NOMO-1 treated with DMSO at 0.1 percent for 48 hours (cell line): Measurements from ENCODE around the gene BCO2.
"Not testable (repeated sequence)": the region's sequence is repeated elsewhere in the genome, so short reads cannot be mapped to it uniquely, and the experiment has no call there.

Experiments
- DNase-seq: peaks from one replicate; lab custom pipeline; 2025; ENCODE audit not compliant: unreplicated experiment; lab: John Stamatoyannopoulos, UW

BCO2 gene, protein sequence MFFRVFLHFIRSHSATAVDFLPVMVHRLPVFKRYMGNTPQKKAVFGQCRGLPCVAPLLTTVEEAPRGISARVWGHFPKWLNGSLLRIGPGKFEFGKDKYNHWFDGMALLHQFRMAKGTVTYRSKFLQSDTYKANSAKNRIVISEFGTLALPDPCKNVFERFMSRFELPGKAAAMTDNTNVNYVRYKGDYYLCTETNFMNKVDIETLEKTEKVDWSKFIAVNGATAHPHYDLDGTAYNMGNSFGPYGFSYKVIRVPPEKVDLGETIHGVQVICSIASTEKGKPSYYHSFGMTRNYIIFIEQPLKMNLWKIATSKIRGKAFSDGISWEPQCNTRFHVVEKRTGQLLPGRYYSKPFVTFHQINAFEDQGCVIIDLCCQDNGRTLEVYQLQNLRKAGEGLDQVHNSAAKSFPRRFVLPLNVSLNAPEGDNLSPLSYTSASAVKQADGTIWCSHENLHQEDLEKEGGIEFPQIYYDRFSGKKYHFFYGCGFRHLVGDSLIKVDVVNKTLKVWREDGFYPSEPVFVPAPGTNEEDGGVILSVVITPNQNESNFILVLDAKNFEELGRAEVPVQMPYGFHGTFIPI

DNA sequence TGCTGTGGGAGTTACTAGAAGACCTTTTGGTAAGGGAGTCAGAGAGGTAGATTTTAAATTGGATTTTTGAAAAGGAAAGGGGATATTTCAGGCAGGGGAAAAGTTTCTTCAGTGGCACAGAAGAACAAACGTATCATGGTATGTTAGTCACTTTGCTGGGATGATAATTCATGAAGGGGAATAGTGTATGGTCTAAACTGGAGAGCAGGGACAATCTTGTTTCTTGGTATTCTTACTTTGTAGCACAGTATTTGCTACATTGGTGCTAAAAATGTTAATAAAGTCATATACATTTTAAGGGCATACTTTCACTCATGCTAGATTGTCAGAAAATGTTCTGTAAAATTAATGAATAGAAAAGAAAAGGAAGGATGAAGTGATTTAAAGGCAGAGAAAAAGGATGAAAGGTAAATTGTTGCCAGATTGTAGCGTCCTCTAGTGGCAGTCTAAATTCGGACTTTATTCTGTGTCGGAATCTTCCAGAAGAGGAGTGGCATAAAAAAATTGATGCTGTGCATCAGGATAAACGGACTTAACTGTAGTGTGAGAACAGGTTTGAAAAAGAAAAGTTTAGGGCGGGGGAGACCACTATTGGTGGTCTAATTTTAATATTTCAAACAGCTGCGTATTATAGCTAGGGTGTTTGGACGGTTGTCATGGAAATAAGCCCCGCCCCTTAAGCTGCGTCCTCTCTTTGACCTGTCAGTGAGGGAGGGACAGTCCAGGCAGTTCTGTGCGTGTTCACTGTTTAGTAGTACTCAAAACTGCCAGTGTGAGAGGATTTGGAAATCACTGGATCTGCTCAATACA is at the start of gene BCO2:
TSS of gene BCO2 (plus strand) at position 724 of the 810 bp plus-strand sequence. CDS start 90 bp downstream, outside the sequence.
- peak; percentile 49 for DNase-seq

DNA sequence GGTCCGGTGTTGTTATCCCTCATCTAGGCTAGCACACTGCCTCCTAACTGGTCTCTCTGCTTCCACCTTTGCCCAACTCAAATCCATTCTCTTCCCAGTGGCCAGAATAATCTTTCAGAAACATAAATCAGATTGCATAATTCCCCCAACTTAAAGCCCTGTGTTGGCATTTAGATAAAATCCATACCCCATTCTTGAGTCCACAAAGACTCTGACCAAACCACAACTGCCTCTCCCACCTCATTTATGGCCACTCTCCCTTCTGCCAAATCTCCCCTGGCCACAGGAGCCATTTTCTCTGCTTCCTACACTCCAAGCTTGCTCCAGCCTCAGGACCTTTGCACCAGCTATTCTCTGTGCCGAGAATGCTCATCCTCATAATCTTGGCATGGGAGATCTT is 48.3 kb upstream of the BCO2 start:
- DNase-seq, result no peak

DNA sequence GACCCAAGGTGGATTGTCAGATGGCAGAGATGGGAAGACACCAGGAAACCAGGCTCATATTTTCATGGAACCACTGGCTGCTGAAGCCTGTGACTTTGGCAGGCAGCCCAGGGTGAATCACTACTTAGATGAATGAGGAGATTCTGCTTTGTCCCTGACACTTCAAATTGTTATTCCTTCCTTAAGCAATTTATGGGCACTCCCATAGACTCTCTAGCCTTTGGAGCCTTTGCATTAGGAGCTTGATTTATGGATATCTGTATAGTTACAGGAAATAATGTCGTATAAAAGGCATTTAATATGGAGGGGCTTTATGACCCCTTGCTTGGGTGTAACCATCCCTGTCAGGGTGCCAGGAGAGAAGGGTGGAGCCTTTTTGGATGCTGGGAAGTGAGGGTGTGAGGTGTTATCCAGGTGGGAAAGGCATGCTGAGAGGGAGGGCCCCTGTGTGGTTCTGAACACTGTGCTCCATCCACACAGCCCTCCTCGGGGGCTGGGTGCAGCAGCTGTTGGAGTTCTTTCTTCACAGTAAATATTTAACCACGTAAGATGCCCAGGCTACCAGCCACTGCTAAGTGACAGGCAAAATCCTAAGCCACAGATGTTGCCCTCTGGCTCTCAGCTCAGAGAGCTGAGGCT is 46.7 kb upstream of the BCO2 start:
- DNase-seq, result no peak

DNA sequence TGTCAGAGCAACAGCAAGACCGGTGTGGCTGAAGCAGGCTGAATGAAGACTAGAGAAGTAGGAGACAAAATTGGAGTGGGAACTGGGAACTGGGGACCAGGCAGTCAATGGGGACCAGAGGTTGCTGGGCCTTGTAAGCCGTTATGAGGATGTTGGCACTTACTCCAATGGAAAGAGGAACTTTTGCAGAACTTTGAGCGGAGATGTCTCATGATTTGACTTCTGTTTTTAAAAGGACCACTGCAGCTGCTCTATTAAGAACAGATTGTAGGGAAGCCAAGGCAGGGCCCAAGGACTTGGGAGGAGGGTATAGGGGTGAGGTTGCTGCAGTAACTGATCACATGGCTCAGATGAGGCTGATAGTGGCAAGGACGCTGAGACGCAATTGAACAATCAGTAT is 45.7 kb upstream of the BCO2 start:
- peak; percentile 61 for DNase-seq

DNA sequence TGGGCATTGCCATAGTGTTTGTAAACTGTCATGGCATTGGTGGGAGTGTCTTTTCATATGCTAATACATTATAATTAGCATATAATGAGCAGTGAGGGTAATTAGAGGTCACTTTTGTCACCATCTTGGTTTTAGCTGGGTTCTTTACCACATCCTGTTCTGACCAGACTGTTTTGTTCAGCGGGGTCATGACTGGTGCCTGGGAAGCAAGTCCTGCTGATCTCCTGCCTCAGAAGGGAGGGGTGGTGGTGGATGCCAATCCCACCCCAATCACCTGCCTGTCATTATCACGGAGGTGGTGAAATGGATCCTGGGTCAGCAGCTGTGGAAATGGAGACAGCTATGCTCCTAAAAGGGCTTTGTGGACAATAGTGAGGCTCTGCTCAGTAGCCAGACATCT is 42.6 kb upstream of the BCO2 start:
- DNase-seq, result no peak

DNA sequence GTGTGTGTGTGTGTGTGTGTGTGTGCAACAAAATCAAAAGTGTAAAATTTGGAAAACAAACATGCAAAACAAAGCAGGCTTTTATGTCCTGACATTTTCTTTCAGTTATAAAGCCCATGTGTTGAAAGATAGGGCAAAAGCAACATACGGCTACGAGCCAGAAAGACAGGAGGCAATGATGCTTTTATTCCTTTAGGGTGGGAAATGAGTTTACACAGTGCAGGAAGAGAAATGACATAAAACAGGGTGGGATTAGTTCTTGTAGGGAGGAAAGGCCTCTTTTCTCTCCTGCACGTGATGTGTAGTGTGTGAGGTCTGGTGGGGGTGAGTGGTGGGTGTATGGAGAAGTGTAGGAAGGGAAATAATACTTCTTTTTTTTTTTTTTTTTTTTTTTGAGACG is 40.8 kb upstream of the BCO2 start:
- DNase-seq, result no peak

DNA sequence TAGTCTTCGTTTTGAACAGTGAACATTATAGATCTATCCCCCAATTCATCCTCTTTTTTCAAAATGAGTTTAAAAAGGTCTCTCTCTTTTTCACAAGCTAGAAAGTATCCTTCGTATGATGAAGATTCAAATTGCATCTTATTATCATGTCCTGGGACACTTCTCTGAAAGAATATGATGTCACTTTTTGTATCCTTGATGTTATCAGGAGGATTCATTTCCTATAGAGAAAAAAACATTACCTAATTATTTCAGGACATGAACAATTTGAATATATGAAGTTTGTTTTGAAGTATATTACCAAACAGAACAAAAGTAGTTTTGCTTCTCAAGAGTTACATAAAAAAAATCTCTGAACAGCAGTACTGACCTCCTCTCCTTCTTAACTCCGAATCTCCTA is 31.7 kb upstream of the BCO2 start:
- DNase-seq, result no peak

DNA sequence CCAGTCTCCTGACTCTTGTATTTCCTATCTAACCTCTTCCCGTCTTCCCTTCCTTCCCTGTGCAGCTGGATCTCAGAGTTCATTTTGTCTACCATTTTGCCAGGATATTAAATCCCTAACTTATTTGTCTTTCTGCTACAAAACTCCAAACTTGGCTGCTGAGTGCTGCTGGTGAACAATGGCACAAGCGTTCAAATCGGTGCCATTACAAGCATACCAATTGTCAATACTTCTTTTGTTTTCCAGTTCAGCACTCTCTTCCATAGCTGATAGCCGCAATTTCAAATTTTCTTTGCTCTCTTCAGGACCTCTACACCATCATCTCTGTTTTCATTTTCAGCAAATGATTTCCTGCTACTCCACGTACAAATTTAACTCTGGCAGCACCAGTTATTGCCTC is 24.8 kb upstream of the BCO2 start:
- no peak for DNase-seq

DNA sequence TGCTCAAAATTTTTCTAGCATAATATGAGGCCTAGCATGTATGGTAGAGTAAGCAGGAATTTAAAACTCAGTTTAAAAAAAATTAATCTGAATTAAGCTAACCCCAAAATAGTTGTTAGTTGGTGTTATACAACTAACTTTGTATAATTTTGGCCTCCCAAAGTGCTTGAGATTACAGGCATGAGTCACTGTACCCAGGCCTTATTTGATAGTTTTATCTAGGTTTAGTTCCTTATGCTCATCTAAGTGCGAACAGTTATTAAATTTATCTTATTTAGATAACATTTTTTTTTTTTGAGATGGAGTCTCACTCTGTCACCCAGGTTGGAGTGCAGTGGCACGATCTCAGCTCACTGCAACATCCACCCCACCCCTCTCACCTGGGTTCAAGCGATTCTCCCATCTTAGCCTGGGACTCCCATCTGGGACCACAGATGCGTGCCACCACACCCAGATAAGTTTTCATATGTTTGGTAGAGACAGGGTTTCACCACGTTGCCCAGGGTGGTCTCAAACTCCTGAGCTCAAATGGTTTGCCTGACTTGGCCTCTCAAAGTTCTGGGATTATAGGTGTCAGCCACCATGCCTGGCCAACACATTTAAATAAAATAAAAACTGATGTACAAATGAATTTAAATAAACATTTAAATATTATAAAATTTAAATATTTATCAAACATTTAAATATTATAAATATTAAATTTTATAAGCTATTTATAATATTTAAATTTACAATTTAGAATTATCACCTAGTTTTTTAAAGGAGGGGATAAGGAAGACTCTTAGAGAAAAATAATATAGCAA is 19.0 kb upstream of the BCO2 start:
- no peak for DNase-seq

DNA sequence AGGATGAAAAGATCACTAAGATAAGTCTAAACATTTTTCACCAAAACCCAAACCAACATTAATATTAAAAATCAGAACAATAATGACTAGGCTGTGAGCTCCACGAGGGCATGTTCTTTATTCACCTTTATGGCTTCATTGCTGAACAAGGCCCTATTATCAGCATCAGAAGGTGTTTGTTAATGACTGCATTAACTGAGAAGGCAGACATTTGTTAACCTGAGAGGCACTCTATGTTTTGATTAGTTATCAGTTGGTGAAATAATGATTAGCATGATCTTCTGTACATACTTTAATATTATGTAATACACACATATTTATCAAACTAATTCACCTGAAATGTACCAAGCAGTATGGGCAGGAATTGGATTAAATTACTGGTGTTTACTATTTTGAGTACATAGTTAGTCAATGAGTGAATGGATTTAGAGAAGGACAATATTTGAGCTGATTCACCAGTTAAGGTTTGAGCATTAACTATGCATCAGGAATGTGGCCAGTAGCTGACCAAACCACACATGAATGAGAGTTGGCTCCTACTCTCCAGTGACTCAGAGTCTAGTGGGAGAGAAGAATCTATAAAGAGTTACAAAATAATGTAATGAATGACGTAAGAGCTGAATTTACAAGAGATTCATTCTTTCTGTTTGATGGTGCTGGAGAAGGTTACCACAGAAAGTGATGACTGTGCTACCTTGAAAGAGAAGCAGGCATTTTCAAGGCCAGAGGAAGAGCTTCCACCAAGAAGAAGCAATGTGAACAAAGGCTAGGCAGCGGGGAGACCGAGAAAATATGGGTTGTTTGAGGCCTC is 18.2 kb upstream of the BCO2 start:
- DNase-seq, result peak; percentile 86

DNA sequence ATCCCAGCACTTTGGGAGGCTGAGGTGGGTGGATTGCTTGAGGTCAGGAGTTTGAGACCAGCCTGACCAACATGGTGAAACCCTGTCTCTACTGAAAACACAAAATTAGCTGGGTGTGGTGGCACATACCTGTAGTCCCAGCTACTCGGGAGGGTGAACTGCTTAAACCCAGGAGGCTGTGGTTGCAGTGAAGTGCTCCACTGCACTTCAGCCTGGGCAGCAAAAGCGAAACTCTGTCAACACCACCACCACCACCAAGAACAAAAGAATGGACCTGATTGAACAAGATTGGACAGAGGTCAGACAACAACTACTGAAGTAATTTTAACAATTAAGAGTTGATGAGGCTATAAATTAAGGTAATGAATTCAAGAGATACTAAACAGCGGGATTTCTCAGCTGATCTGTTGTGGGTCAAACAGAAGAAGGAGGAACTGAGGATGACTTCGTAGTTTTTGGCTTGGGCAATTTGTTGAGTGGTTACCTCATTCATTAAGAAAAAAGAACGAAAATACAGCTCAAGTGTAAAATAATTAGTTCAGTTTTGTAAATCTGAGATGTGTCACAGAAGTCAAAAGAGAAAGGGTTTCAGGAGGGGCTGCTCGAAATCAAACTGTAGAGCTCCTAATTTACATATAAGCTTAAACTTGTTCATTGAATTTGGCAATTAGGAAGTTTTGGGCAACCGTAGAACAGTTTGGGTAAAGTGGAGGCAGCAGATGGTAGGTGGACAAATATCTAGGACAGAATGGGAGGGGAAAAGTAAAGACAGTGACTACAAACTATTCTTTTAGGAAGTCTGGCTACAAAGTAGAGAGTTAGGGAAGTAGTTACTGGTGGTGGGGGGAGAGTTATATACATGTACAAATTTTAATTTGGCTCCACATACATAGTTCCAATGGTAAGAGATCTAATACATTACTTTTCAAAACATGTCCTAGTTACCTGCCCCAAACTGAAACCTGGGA is 15.9 kb upstream of the BCO2 start:
- peak; percentile 81 for DNase-seq

DNA sequence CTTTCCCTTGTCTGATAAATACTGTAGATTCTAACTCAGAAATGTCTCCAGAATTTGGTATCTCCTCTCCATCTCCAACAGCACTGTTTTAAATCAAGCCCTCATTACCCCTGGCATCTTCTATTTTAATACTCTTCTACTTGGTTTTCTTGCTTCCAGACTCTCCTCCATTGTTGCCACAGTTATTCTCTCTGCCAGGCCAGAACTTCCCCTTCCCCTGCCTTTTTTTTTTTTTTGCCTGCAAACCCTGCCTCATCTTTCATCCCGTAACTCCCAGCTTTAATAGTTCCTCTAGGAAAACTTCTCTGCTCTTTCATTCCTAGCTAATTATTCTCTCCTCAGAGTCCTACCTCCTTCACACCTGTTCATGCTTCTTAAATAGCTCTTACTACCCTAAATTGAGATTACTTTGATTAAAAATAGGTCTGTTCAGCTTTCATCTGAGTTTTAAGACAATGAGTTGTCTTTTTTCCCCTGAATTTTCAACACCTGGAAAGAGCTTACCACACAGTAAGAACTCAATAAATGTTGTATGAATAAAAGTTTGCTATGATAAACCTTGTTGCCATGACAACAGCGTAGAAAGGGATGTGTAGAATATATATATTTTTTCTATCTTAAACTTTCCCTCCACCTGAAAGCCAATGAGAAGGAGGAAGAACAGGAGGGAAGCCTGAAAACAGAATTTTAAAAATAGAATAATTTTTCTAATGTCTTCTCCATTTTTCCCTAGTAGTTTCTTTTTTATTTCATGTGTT is 15.0 kb upstream of the BCO2 start:
- DNase-seq, result no peak

DNA sequence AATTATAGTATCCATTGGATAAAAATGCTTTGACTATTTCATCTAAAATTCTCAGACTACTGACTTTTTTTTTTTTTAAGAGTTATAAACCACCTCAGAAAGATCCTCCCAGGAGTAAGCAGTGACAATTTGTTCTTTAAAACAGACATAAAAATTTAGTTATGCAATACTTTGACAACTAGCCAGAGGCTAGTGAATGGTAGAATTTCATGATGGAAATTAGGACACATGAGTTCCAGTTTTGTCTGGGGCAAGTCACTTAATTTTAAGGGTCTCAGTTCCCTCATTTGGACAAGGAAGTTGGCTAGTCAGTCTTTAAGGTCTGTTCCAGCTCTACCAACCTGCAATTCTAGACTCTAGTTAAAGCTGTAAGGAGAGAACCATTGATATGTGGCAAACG is 14.3 kb upstream of the BCO2 start:
- peak; percentile 69 for DNase-seq

DNA sequence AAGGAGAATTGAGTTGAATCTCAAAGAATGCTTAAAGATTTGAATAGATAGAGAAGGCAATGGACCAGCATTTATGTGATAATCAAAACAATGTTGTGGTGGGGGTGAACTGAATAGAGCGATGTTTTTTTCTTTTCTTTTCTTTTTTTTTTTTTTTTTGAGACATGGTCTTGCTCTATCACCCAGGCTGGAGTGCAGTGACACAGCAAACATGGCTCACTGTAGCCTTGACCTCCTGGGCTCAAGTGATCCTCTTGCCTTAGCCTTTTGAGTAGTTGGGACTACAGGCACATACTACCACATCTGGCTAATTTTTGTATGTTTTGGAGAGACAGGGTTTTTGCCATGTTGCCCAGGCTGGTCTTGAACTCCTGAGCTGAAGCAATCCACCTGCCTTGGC is 13.1 kb upstream of the BCO2 start:
- DNase-seq, result not testable (repeated sequence)

DNA sequence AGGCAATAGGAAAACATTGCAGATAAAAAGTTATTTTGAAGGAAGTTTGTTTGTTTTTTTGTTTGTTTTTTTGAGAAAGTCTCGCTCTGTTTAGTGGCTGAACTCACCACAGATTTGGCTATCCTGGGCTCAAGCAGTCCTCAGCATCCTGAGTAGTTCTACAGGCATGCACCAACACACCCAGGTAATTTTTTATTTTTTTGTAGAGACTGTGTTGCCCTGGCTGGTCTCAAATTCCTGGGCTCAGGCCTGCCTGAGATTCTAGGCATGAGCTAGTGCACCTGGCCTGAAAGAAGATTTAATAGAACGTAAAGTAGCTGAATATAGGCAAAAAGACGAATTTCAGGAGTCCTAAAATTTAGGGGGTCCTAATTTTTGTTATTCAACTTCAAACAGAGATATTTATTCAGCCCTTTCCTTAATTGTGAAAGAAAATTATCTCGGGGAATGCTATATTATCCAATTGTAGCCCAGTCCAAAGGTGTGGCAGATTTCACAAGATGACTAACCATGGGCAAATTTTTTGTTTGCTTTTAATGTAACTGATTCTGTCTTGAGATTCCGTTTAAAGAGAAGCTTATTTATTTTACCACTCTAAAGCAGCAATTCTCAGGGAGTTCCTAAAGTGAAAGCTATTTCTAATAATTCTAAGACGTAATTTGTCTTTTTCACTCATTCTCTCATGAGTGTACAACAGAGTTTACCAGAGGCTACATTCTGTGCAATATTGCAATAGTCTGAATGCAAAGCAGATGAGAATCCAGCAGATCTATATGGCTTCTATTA is 12.4 kb upstream of the BCO2 start:
- DNase-seq, result no peak

DNA sequence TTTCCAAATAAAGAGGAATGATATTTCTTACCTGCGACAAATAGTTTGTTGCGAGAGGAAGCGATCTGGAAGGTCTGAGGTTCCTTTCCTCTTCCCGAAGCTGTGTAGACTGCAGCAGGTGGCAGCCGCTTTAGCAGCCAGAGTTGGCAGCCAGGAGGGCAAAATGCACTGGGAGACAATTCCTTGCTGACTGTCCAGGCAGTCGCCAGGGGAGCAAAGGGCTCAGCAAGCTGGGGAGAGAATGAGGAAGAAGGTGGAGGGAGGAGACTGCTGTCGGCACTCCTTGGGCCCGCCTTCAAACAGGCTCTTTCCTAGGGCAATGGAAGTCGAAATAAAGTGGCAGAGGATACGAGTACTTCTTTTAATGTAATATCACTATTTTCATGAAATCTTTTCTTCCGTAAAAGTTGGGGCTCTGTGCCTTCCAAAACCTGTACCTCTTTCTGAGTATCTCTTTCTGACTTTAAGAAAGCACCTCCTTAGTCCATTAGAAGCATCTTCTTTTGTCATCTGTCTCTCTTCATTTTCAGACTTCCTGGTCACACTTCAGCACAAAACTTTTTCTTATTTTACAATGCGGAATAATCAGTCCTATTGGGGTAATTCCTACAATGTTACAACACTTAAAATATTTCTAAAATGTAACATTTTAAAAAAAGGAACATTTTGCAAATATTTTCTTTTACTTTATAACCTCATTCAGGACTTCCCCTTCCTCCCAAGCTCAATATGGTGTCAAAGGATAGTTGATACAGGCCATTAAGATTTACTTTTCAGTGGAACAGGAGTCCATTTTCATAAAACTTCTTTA is 11.2 kb upstream of the BCO2 start, which contains the start of gene IL18:
TSS of gene IL18 (minus strand) at position 220 of the 811 bp plus-strand sequence. CDS start 9,041 bp downstream, outside the sequence.
- peak; percentile 63 for DNase-seq
